ENCODE measurements around the gene ZNF503.

Gene ZNF503

GRCh38 chr10:75401569-75402485, at the start of gene ZNF503:
Gene ZNF503 (minus strand): TSS chr10:75401764. CDS start chr10:75401419, 345 bp downstream.
- peak; percentile 99 for FAIRE-seq

GRCh38 chr10:75450644-75451640, 49.4 kb upstream of the ZNF503 start:
- no peak for FAIRE-seq

DNA sequence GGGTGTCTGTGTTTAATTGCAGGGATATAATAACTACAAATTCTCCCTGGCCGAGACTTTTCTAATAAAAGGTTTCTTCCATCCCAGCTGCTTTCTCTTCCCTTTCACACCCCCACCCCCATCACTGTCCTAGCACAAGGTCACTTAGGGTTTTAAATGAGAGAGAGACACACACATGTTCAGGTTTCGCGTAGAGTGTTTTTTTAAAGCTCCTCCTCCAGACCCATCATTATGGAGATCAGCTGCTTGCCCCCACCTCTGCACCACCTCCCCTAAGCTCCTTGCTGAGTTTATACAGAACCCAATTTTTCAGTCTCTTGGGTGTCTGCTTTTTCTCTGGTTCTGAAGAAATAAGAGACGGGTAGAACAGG, 48.5 kb upstream of the ZNF503 start:
- FAIRE-seq, result no peak

GRCh38 chr10:75449382-75450074, 48.0 kb upstream of the ZNF503 start:
- FAIRE-seq, result no peak

- no peak for FAIRE-seq
Observed at GRCh38 chr10:75448166-75448565, 46.6 kb upstream of the ZNF503 start.

DNA sequence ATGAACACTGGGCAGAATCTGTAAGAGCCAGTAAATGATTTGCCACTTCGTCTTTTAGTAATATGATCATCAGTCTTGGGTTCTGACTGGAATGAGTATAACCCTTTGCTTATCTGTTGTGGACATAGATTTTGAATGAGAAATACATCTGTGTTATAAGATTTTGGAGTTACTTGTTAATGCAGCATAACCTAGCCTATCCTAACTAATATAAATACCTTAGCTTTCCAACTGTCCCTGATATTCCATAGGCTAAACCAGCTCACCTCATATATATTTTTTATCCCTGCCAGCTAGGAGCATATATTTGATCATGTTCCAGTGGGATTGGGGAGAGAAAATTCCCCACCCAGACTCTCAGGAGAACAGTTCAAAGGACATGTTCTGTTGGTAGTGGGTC, 44.9 kb upstream of the ZNF503 start:
- no peak for FAIRE-seq

GRCh38 chr10:75444781-75445386, 43.3 kb upstream of the ZNF503 start:
- no peak for FAIRE-seq

DNA sequence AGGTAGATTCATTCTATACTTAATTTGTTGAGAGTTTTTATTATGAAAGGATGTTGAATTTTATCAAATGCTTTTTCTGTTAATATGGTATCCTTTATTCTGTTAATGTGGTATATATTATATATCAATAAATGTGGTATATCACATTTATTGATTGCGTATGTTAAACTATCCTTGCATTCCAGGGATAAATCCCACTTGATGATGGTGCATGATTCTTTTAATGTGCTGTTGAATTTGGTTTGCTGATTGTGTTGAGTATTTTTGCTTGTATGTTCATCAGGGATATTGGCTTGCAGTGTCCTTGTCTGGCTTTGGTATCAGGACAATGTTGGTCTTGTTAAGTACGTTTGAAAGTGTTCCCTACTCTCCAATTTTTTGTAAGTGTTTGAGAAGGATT, 41.8 kb upstream of the ZNF503 start:
- FAIRE-seq, result peak; percentile 61

GRCh38 chr10:75441682-75442081, 40.1 kb upstream of the ZNF503 start:
- no peak for FAIRE-seq

DNA sequence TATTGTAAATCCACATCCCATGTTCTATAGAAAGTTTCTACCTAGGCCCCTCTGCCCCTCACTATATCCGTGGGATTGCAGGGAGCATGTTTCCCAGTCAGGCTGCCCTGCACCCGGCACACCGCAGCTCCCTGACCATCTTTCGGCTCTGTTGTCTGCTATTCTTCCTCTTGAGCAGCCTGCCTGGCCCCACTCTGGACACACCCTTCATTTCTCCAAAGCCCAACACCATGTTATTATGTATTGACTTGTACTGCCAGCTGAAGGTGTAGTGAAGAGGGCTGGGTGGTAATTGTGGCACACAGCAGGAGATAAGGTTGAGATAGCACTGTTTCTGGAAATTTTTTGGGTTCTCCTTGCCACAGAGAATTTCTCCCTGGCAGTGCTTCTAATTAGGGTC, 39.6 kb upstream of the ZNF503 start:
- no peak for FAIRE-seq

- no peak for FAIRE-seq
Observed at GRCh38 chr10:75440271-75440793, 38.8 kb upstream of the ZNF503 start.

- FAIRE-seq, result no peak
Observed at GRCh38 chr10:75439811-75440210, 38.2 kb upstream of the ZNF503 start.

DNA sequence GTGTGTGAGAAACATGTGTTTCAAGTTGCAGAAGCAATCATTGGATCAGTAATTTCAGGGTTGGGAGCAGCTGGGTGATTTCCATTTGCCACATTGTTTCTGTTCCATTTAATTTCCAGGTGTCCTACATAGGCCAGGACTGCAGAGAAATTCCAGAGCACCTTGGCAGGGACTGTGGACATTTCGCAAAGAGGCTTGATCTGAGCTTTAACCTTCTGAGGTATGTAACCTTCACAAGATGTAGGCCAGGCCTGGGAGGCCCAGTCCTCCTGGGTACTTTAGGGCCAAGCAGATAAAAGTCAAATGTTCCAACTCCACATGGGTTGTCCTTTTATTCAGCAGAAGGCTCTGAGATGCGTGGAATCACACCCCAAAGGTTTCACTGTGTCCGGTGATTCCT, 36.7 kb upstream of the ZNF503 start:
- no peak for FAIRE-seq

- FAIRE-seq, result no peak
Observed at GRCh38 chr10:75437693-75438092, 36.1 kb upstream of the ZNF503 start.

GRCh38 chr10:75436896-75437295, 35.3 kb upstream of the ZNF503 start:
- FAIRE-seq, result no peak

- FAIRE-seq, result no peak
Observed at GRCh38 chr10:75435291-75435690, 33.7 kb upstream of the ZNF503 start.

GRCh38 chr10:75434291-75434690, 32.7 kb upstream of the ZNF503 start:
- no peak for FAIRE-seq

DNA sequence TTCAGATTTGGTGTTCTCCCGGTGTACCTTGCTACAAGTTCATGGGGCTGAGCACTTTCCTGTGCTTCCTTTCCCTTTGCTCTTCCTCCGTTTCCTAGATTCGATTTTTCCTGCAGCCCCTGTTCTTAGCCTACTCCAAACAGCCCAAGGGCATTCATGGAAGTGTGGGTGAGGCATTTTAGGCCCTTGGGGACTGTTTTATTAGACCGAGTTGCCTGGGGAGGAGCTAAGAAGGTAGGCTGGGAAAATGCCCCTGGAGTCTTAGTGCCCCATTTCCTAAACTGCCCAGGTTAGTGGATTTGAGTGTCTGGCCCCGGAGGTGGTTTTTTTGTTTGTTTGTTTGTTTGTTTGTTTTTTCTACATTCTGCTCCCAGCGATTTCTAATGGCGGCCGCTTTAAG, 31.7 kb upstream of the ZNF503 start:
- no peak for FAIRE-seq

DNA sequence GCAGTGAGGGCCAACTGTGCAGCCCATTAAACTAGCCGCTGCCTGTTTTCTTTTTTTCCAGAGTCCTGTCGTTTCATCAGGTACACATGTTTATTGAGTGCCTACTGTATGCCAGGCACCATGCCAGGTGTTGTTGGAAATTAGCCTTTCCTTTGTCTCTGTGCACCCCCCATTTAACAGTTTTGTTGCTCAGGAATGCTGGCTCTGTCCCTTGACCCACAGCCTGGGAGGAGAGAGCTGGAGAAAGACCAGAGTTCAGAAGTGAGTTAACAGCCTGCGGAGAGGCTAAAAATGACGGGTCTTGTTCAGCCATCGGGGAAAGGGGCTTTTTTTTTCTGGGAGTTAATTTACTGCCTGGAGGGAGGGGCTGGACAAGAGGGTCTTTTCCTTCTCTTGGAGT, 31.2 kb upstream of the ZNF503 start:
- no peak for FAIRE-seq

GRCh38 chr10:75432176-75432575, 30.6 kb upstream of the ZNF503 start:
- FAIRE-seq, result no peak

DNA sequence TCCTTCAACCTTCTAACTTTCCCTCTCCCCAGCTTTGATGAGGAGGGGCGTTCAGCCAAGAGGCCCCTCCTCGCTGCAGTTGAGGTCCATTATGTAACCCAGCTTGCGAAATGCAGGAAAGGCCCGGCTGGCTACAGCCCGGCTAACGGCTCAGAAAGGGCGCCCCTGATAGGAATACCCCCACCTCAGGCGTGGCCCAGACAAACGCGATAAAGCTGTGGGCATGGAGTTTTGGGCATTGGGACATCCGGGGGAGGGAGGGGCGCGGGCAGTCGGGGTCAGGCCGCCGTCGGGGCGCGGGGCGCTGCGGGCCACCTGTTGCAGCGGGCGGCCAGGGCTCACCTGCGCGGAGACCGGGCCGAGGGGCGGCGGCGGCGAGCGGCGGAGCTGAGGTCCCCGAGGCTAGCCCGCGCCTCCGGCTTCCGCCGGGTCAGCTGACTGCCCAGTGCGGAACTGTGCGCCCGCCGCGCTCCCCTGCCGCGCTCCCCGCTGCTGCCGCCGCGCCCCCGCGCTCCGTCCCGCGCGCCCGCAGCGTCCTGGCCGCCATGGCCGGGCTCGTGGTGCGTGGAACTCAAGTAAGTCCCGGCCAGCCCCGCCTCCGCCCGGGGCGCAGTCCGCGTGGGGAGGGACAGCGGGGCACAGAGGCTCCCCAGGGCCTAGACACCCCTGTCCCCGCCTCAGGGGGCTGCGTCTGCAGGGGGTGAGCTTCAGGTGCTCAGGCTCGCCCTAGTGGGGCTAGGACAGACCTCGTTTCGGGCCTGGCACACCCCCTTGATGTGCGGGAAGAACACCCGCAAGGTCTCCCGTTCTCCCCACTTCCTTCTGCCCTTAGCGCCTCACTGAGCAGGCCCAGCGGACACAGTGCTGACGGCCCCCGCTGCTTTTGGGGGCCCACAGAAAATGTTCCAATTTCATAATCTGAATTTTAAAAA, 29.9 kb upstream of the ZNF503 start, which contains the start of gene LRMDA:
LRMDA (plus strand) TSS at position 445 of the 932 bp plus-strand sequence.
- FAIRE-seq, result no peak
